ENCODE measurements around the gene CAMK1D.
A peak's percentile ranks its signal among the peaks of the same experiment; 100 is the strongest.

The CAMK1D gene

GRCh38 chr10:12634621-12634931 is 285.2 kb downstream of the CAMK1D start:
- DNase-seq = no peak

GRCh38 chr10:12635127-12635541 is 285.8 kb downstream of the CAMK1D start:
- DNase-seq = peak in 1 of 2 donors; percentile 18

- DNase-seq = no peak
Measured at GRCh38 chr10:12636571-12636970, 287.2 kb downstream of the CAMK1D start.

GRCh38 chr10:12637649-12638048 is 288.3 kb downstream of the CAMK1D start:
- no peak for DNase-seq

GRCh38 chr10:12638103-12638502 is 288.8 kb downstream of the CAMK1D start:
- no peak for DNase-seq

GRCh38 chr10:12638781-12639180 is 289.4 kb downstream of the CAMK1D start:
- DNase-seq = no peak

- DNase-seq = no peak
Measured at GRCh38 chr10:12639996-12640944, 290.9 kb downstream of the CAMK1D start.

- no peak for DNase-seq
Measured at GRCh38 chr10:12642036-12642435, 292.7 kb downstream of the CAMK1D start.

- no peak for DNase-seq
Measured at GRCh38 chr10:12643279-12643678, 293.9 kb downstream of the CAMK1D start.

- no peak for DNase-seq
Measured at GRCh38 chr10:12644380-12645144, 295.2 kb downstream of the CAMK1D start.

GRCh38 chr10:12645449-12645848 is 296.1 kb downstream of the CAMK1D start:
- no peak for DNase-seq

- no peak for DNase-seq
Measured at GRCh38 chr10:12649012-12649584, 299.8 kb downstream of the CAMK1D start.

GRCh38 chr10:12650122-12650521 is 300.8 kb downstream of the CAMK1D start:
- no peak for DNase-seq

GRCh38 chr10:12650538-12651298 is 301.4 kb downstream of the CAMK1D start:
- no peak for DNase-seq

- DNase-seq = no peak
Measured at GRCh38 chr10:12655940-12656339, 306.6 kb downstream of the CAMK1D start.

- no peak for DNase-seq
Measured at GRCh38 chr10:12656518-12657142, 307.3 kb downstream of the CAMK1D start.

GRCh38 chr10:12657489-12657888 is 308.1 kb downstream of the CAMK1D start:
- DNase-seq = no peak

- DNase-seq = no peak
Measured at GRCh38 chr10:12658526-12658925, 309.2 kb downstream of the CAMK1D start.

GRCh38 chr10:12659706-12660105 is 310.4 kb downstream of the CAMK1D start:
- no peak for DNase-seq

GRCh38 chr10:12660812-12661211 is 311.5 kb downstream of the CAMK1D start:
- no peak for DNase-seq

- DNase-seq = no peak
Measured at GRCh38 chr10:12661671-12662070, 312.3 kb downstream of the CAMK1D start.

- no peak for DNase-seq
Measured at GRCh38 chr10:12663863-12664262, 314.5 kb downstream of the CAMK1D start.
